ENCODE measurements around the gene RREB1.
"Not testable (repeated sequence)": the region's sequence is repeated elsewhere in the genome, so short reads cannot be mapped to it uniquely, and the experiment has no call there.

RREB1 gene

GRCh38 chr6:7273709-7274108 is 165.9 kb downstream of the RREB1 start:
- no peak overlapping the region for H3K27ac ChIP-seq (ENCODE audit: extremely low read depth, low read depth, low read length)
- no peak for TF ChIP-seq ZNF677 (tag by site-specific recombination; IDR thresholded peaks at IDR 0.05)
- no peak for TF ChIP-seq ZFP69B (tag by site-specific recombination; IDR thresholded peaks at IDR 0.05)
- no peak for TF ChIP-seq SETDB1 (IDR thresholded peaks at IDR 0.05; ENCODE audit: insufficient read length, low read length)
- TF ChIP-seq ZNF239 (tag by site-specific recombination; IDR thresholded peaks at IDR 0.05) = no peak
- no peak for TF ChIP-seq ZNF391 (tag by site-specific recombination; IDR thresholded peaks at IDR 0.05; ENCODE audit: borderline replicate concordance, low read depth)
- TF ChIP-seq ZNF449 (tag by site-specific recombination; IDR thresholded peaks at IDR 0.05) = no peak
- no peak for TF ChIP-seq ZNF639 (tag by site-specific recombination; IDR thresholded peaks at IDR 0.05)
- TF ChIP-seq ZNF692 (tag by site-specific recombination; IDR thresholded peaks at IDR 0.05) = no peak
- TF ChIP-seq INSM2 (tag by site-specific recombination; IDR thresholded peaks at IDR 0.05) = no peak
- no peak for TF ChIP-seq PRDM6 (tag by site-specific recombination; IDR thresholded peaks at IDR 0.05)
- TF ChIP-seq ZNF223 (tag by site-specific recombination; IDR thresholded peaks at IDR 0.05) = no peak
- TF ChIP-seq ZNF266 (tag by site-specific recombination; IDR thresholded peaks at IDR 0.05; ENCODE audit: low read depth) = no peak
- TF ChIP-seq OVOL3 (tag by site-specific recombination; IDR thresholded peaks at IDR 0.05) = no peak
- TF ChIP-seq BCL11B (tag by site-specific recombination; IDR thresholded peaks at IDR 0.05; ENCODE audit: low read depth) = no peak
- no peak for TF ChIP-seq KLF7 (tag by site-specific recombination; IDR thresholded peaks at IDR 0.05; ENCODE audit: borderline replicate concordance)
- TF ChIP-seq ZNF624 (tag by site-specific recombination; IDR thresholded peaks at IDR 0.05) = no peak
- TF ChIP-seq GFI1B (tag by site-specific recombination; IDR thresholded peaks at IDR 0.05) = no peak
- no peak for TF ChIP-seq ZNF175 (tag by site-specific recombination; IDR thresholded peaks at IDR 0.05)
- TF ChIP-seq ZNF302 (tag by site-specific recombination; IDR thresholded peaks at IDR 0.05; ENCODE audit: low read depth) = no peak
- no peaks in the 10 kb centered on the region for H3K9me3 ChIP-seq (ENCODE audit: control insufficient read depth, insufficient read depth, low read depth, low read length)
- H3K36me3 ChIP-seq (ENCODE audit: control insufficient read depth in 2 of 2, insufficient read depth in 1 of 2, low read length in 2 of 2) = no peaks in the 10 kb centered on the region
- H3K4me3 ChIP-seq (ENCODE audit: low read depth, low read length) = no peak overlapping the region
- no peaks in the 10 kb centered on the region for H3K4me1 ChIP-seq (ENCODE audit: control insufficient read depth, insufficient read depth, low read length)
- POLR2A ChIA-PET = no interaction called here
- CTCF ChIA-PET = interaction anchor here (0.5 to 4.4 kb wide), 3 partner anchors 14 to 341 kb away, joined by 3 to 59 read pairs (median 4); no protein-coding TSS in a partner anchor

- CTCF ChIA-PET = interaction anchor here (0.6 to 4.4 kb wide), 19 partner anchors 8 to 653 kb away, joined by 3 to 59 read pairs (median 5); partner anchors contain the start of genes CAGE1 and RIOK1
- not testable (repeated sequence) for H3K9me3 ChIP-seq (ENCODE audit: control insufficient read depth, insufficient read depth, low read depth, low read length); H3K4me3 ChIP-seq (ENCODE audit: low read depth, low read length); H3K27ac ChIP-seq (ENCODE audit: extremely low read depth, low read depth, low read length); H3K4me1 ChIP-seq (ENCODE audit: control insufficient read depth, insufficient read depth, low read length); H3K36me3 ChIP-seq (ENCODE audit: control insufficient read depth in 2 of 2, insufficient read depth in 1 of 2, low read length in 2 of 2)
- POLR2A ChIA-PET = interaction anchor here (1.6 kb wide), 1 partner anchor 13 kb away, joined by 6 read pairs; no protein-coding TSS in a partner anchor
Observed at GRCh38 chr6:7274525-7274924, 166.8 kb downstream of the RREB1 start.
